Measurements from ENCODE around the gene TTN.

GRCh38 chr2:178683877-178684276 lies 123.3 kb downstream of the TTN start:
- no peak for TF ChIP-seq ELF4 (IDR thresholded peaks at IDR 0.05)
- TF ChIP-seq ZNF384 (IDR thresholded peaks at IDR 0.05) = no peak
- no peak for TF ChIP-seq BHLHE40 (IDR thresholded peaks at IDR 0.05; ENCODE audit: borderline replicate concordance)
- no peak for TF ChIP-seq TARDBP (IDR thresholded peaks at IDR 0.05)
- TF ChIP-seq FOXA1 (IDR thresholded peaks at IDR 0.05) = no peak
- TF ChIP-seq CTBP1 (IDR thresholded peaks at IDR 0.05; ENCODE audit: borderline replicate concordance) = no peak
- no peak for TF ChIP-seq SP1 (IDR thresholded peaks at IDR 0.05)
- no peak for TF ChIP-seq LEF1 (IDR thresholded peaks at IDR 0.05; ENCODE audit: borderline replicate concordance)
- TF ChIP-seq SUZ12 (IDR thresholded peaks at IDR 0.05) = no peak
